ENCODE measurements around the gene EPSTI1. TPM values are rescaled to one million over a fixed set of nuclear protein-coding genes. Genes with fewer than 3 reads are reported as not detected.

EPSTI1 gene
- total and polyA plus RNA-seq, 8 donors: 3.5 to 115 (median 5.2) TPM; not detected in 1

DNA sequence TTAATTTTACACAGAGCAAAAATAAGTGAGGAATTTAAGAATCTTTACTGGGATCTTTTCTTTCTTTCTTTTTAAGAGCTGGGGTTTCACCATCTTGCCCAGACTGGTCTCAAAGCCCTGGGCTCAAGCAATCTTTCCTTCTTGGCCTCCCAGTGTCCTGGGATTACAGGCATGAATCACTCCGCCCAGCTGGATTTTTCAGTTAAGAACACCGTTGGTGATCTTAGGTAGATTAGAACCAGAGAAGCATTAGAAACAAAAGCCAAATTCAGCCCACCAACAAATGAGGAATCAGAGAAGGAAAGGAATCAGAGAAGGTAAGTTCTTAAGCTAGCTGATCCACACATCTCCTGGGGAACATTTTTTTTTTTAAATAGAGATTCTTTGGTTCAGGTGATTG, 34.2 kb downstream of the EPSTI1 start:
- Histone ChIP-seq H3K36me3 (peaks cover 0 to 90% (median 51%) of the 10 kb centered on the region in 4 donors), H3K9me3 (no peaks in the 10 kb centered on the region), H3K27me3 (no peaks in the 10 kb centered on the region), H3K4me1 (no peaks in the 10 kb centered on the region), H3K27ac (no peak overlapping the region), H3K4me3 (no peak overlapping the region)
- intact Hi-C loops (cut with DNase I; ENCODE audit: low total_unique reads): no loop called here
- TF ChIP-seq CTCF (IDR thresholded peaks at IDR 0.05): no peak
- no peak for TF ChIP-seq EP300 (IDR thresholded peaks at IDR 0.05)
- TF ChIP-seq POLR2AphosphoS5 (IDR thresholded peaks at IDR 0.05): no peak
- TF ChIP-seq POLR2A (IDR thresholded peaks at IDR 0.05): no peak
- WGBS, 5 donors: 81 to 94% (median 89%) methylated on average over 2 of the region's 2 CpGs
- DNase-seq: no peak

DNA sequence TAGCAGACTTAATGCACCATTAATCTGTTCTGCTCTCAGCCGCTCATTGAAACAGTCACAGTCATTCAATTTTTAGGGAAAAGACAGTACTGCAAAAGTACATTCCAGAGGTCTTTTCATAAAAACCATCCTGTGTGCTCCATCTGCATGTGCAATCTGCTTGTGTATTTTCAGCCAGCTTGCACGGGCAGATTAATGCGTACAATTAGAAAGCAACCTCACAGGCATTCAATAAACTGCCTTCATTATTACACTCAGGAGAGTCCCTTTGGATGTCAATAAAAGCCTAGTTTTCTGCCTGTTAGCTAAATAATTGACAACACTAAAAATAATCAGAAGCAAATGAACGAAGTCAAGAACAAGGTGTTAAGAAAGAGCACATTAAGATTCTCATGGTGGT, 41.9 kb downstream of the EPSTI1 start:
- no peaks in the 10 kb centered on the region for H3K27me3 ChIP-seq
- no peak for DNase-seq
- H3K27ac ChIP-seq: no peak overlapping the region
- H3K9me3 ChIP-seq: no peaks in the 10 kb centered on the region
- WGBS, 5 donors: 81 to 94% (median 89%) methylated on average over 4 of the region's 4 CpGs
- peaks cover 0 to 79% (median 44%) of the 10 kb centered on the region in 4 donors for H3K36me3 ChIP-seq
- intact Hi-C loops (cut with DNase I; ENCODE audit: low total_unique reads): no loop called here
- no peak overlapping the region for H3K4me3 ChIP-seq
- no peaks in the 10 kb centered on the region for H3K4me1 ChIP-seq
- no peak for TF ChIP-seq EP300 (IDR thresholded peaks at IDR 0.05)
- TF ChIP-seq POLR2A (IDR thresholded peaks at IDR 0.05): no peak
- TF ChIP-seq POLR2AphosphoS5 (IDR thresholded peaks at IDR 0.05): no peak
- no peak for TF ChIP-seq CTCF (IDR thresholded peaks at IDR 0.05)

- Histone ChIP-seq H3K4me3 (no peak overlapping the region), H3K27ac (no peak overlapping the region), H3K36me3 (peaks cover 0 to 71% (median 35%) of the 10 kb centered on the region in 4 donors), H3K4me1 (no peaks in the 10 kb centered on the region), H3K9me3 (no peaks in the 10 kb centered on the region), H3K27me3 (no peaks in the 10 kb centered on the region)
- no peak for TF ChIP-seq EP300 (IDR thresholded peaks at IDR 0.05)
- no peak for TF ChIP-seq POLR2A (IDR thresholded peaks at IDR 0.05)
- TF ChIP-seq CTCF (IDR thresholded peaks at IDR 0.05): no peak
- 96 to 100% (median 96%) methylated on average over 10 to 11 of the region's 11 CpGs for WGBS, 5 donors
- intact Hi-C loops (cut with DNase I; ENCODE audit: low total_unique reads): no loop called here
- DNase-seq: no peak
Observed at GRCh38 chr13:42947925-42948324, 44.1 kb downstream of the EPSTI1 start.

DNA sequence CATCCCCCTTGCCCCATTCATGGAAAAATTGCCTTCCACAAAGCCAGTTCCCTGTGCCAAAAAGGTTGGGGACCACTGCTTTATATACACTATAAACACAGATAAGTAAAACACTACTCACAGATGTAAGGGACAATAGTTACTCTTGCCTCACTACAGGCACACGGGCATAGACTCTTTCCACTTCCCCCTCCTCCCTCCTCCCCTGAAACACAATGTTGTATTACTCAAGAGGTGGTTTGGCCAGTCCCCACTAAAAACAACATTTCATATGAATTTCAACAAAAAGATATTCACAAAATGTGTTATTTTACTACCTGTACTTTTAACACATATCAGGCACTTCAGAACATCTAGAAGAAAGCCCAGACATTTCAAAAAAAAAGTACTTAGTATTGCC, 45.1 kb downstream of the EPSTI1 start:
- WGBS, 5 donors: 0 to 55% (median 31%) methylated on average over 1 of the region's 1 CpG
- H3K27ac ChIP-seq: no peak overlapping the region
- TF ChIP-seq EP300 (IDR thresholded peaks at IDR 0.05) (no peak), CTCF (IDR thresholded peaks at IDR 0.05) (no peak), POLR2AphosphoS5 (IDR thresholded peaks at IDR 0.05) (no peak), POLR2A (IDR thresholded peaks at IDR 0.05) (no peak)
- H3K4me3 ChIP-seq: no peak overlapping the region
- no peaks in the 10 kb centered on the region for H3K4me1 ChIP-seq
- H3K9me3 ChIP-seq: no peaks in the 10 kb centered on the region
- DNase-seq: no peak
- H3K36me3 ChIP-seq: peaks cover 0 to 61% (median 25%) of the 10 kb centered on the region in 4 donors
- H3K27me3 ChIP-seq: no peaks in the 10 kb centered on the region
- intact Hi-C loops (cut with DNase I; ENCODE audit: low total_unique reads): no loop called here
